C4-2B (cell line): Measurements from ENCODE around the gene ADGRV1.

Experiments
- H3K27ac ChIP-seq: fragments of 450-650 bp; 2 replicates; pipeline ENCODE4 v1.5.1; 2017
- CTCF ChIP-seq: fragments of 450-650 bp; conservative IDR thresholded peaks from 2 replicates; pipeline ENCODE4 v1.5.1; 2017; ENCODE audit warnings: mild to moderate bottlenecking
- ZFX ChIP-seq: fragments of 450-650 bp; IDR thresholded peaks from 2 replicates; pipeline ENCODE4 v1.6.1; 2017

Gene ADGRV1

GRCh38 chr5:90561766-90562165, 3.2 kb downstream of the ADGRV1 start:
- H3K27ac ChIP-seq: no peak overlapping the region
- TF ChIP-seq CTCF (no peak), ZFX (no peak)

GRCh38 chr5:90562341-90562740, 3.7 kb downstream of the ADGRV1 start:
- TF ChIP-seq CTCF: no peak
- no peak for TF ChIP-seq ZFX
- H3K27ac ChIP-seq: no peak overlapping the region

- TF ChIP-seq CTCF: no peak
- TF ChIP-seq ZFX: no peak
- no peak overlapping the region for H3K27ac ChIP-seq
These were observed 4.5 kb downstream of the ADGRV1 start for GRCh38 chr5:90563108-90563507.

- H3K27ac ChIP-seq: no peak overlapping the region
- no peak for TF ChIP-seq ZFX
- TF ChIP-seq CTCF: no peak
These were observed 6.9 kb downstream of the ADGRV1 start for GRCh38 chr5:90565491-90565890.

GRCh38 chr5:90569084-90569483, 10.5 kb downstream of the ADGRV1 start:
- no peak for TF ChIP-seq ZFX
- TF ChIP-seq CTCF: no peak
- H3K27ac ChIP-seq: no peak overlapping the region

- TF ChIP-seq ZFX (no peak), CTCF (no peak)
- no peak overlapping the region for H3K27ac ChIP-seq
These were observed 11.4 kb downstream of the ADGRV1 start for GRCh38 chr5:90570034-90570433.

GRCh38 chr5:90571147-90571773, 12.7 kb downstream of the ADGRV1 start:
- TF ChIP-seq ZFX (no peak), CTCF (no peak)
- no peak overlapping the region for H3K27ac ChIP-seq
